DMS114 treated with DMSO at 0.1 percent for 48 hours (cell line): ENCODE measurements around the gene RFK.
"Not testable (repeated sequence)": the region's sequence is repeated elsewhere in the genome, so short reads cannot be mapped to it uniquely, and the experiment has no call there.

Experiments used
- DNase-seq: peaks from one replicate; lab custom pipeline; 2025; ENCODE audit not compliant: unreplicated experiment; lab: John Stamatoyannopoulos, UW

Gene RFK

GRCh38 chr9:76371901-76372300, 22.3 kb downstream of the RFK start:
- DNase-seq, result no peak

DNA sequence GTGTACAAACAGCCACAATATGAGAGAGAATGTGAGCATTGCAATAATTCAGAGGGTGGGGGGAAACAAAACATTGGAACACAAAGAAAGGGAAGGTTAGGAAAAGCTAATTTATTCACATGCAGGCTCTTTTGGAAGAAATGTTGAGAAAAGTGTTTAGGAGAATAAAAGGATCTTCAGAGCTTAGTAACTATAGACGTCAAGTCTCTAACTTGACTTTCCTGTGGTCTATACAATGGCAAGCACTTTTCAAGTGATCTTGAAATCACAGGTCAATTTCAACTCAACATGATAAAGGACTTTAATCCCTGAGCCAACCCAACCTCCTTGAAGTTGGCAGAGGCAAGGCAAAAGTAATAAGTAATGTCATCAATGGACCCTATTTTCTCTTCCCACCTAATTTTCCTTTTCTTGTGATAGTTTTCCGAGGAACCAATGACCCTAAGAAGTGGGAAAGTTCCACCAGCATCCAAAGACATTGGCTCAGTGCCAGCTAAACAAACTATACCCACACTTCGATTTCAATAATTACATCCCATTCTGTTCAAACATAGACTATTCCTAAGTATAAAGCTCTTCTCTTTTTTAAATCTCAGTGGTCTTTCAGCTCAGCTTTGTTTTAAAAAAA, 23.7 kb downstream of the RFK start:
- DNase-seq, result no peak

DNA sequence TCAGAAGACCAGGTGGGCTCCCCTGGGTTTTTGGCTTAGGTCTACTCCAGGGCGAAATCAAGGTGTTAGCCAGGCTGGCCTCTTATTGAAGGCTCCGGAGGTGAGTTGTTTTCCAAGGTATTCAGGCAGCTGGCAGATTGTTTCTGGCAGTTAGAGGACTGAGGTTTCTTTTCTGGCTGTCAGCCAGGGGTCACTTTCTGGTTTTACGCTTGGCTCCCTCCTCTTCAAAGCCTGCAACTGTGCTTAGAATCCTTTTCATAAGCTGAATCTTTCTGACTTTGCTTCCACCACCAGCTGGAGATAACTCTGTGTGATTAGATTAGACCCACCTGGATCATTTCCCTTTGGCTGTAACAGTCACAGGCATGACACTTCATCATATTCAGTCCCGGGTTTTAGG, 24.6 kb downstream of the RFK start:
- no peak for DNase-seq

DNA sequence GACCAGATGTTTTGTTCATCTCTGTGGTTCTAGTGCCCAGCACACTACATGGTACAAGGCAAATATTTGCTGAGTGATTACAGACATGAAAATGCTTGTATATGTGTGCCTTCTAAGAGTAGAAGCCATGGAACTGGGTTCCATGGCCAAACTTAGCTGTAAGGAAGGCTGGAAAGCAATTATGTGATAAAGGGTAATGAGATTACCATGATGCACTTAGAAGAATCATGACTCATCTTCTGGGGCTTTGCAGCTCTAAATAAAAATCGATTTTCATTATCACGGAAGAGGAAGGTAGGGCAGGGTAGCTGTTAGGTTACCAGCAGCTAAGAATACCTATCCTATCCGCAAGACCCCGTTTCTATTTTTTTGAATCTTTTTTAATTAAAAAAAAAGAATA, 28.0 kb downstream of the RFK start:
- no peak for DNase-seq

GRCh38 chr9:76365028-76365427, 29.2 kb downstream of the RFK start:
- DNase-seq, result no peak

DNA sequence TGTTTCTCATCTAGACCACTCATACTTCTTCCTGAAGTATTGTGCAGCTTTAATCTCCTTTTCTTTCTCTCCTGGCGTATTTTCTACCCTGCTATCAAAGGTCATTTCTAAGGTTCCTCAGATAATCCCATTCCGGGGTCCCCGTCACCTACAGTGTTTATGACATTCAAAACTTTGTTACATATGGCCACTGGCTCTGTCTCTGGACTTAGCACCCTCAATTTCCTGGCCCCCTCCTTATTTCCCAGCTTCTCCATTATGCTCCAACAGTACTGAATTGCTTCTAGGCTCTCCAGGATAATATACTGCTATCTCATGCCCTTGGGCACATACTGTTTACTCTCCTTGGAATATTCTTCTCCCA, 31.2 kb downstream of the RFK start:
- DNase-seq, result no peak

GRCh38 chr9:76362332-76363031, 31.7 kb downstream of the RFK start:
- DNase-seq, result not testable (repeated sequence)

DNA sequence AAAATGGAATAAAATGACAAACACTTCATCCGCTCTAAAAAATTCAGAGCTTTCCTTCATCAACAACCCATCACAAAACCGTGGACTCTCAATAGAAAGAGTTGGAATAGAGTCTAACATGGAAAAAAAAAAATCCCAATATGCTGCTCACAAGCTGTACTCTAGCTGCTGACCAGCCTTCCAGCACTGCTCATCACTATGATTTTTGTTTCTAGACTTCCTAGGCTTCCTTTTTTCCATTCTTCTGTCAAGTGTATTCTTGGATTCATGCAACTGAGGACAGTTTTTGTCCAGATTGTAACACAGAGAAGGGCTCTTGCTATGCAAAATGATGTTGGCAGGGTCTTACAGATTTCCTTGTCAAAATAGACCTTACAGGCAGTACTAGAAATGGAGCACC, 34.5 kb downstream of the RFK start:
- no peak for DNase-seq

- no peak for DNase-seq
Observed at GRCh38 chr9:76359365-76359764, 34.9 kb downstream of the RFK start.

DNA sequence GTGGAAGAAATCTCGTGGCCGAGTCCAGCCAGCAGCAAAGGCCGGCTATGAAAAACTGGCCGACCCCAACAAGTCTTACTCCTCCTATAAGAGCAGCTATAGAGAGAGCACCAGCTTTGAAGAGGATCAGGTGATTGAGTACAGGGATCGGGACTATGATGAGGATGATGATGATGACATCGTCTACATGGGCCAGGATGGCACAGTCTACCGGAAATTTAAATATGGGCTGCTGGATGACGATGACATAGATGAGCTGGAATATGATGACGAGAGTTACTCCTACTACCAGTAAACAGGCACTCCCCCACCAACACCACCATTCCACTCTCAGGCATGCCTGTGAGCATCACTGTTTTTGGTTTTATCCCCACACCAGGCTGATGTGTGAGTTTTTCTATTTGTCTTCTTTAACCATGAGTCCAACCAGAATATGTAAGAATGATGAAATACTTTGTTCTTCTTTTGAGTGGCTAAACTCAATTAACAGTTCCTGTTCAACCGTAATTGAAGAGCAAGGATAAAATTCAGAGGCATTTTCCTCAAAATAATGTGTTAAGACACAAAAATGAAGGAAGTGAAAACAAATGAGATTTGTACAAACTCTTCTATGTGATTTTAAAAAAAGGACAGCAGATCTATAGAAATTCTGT, 35.5 kb downstream of the RFK start:
- no peak for DNase-seq

- DNase-seq, result no peak
Observed at GRCh38 chr9:76357555-76357954, 36.7 kb downstream of the RFK start.

- no peak for DNase-seq
Observed at GRCh38 chr9:76355886-76356285, 38.3 kb downstream of the RFK start.

- no peak for DNase-seq
Observed at GRCh38 chr9:76354221-76354620, 40.0 kb downstream of the RFK start.

DNA sequence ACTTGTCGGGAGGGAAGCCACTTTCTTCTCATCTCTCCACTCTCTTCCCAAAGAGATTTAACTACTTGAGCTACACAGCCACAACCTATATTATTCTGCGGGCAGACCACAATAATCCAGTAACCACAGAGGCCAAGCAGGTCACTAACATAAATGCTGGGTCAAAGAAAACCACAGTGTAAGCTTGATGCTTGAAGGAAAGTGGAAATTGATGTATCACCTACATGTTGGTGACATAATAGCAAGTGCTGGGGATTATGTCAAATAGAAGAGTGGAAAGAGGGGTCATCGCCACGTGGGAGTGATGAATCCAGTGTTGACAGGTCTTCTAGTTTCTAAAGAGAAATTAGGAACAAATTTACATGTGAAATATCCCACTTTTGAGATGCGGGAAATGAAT, 40.9 kb downstream of the RFK start:
- no peak for DNase-seq

DNA sequence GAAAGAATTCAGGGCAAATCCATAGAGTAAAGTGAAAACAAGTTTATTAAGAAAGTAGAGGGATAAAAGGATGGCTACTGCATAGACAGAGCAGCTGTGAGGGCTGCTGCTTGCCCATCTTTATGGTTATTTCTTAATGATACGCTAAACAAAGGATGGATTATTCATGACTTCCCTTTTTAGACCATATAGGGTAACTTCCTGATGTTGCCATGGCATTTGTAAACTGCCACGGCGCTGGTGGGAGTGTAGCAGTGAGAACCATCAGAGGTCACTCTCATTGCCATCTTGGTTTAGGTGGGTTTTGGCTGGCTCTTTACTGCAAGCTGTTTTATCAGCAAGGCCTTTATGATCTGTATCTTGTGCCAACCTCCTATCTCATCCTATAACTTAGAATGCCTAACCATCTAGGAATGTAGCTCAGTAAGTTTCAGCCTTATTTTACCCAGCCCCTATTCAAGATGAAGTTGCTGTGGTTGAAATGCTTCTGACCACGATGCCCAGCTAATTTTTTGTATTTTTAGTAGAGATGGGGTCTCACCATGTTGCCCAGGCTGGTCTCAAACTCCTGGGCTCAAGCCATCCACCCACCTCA, 42.1 kb downstream of the RFK start:
- DNase-seq, result no peak

DNA sequence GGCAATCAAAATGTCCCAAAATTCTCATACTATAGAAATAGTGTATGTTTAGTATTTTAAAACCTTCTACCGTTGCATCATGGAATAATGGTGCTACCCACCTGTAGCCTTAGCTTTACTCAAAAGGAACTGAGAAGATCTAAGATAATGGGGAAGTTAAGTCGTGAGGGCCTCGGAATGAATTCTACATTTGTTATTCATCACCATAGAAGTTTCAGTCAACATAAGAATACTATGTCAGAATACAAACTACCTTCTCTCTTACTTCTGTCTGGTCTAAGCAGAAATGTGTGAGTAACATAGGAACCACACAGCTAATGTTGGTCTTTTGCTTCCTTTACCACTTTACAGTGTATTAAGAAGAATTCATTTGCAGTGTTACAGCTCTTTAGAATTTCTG, 43.2 kb downstream of the RFK start:
- DNase-seq, result no peak

DNA sequence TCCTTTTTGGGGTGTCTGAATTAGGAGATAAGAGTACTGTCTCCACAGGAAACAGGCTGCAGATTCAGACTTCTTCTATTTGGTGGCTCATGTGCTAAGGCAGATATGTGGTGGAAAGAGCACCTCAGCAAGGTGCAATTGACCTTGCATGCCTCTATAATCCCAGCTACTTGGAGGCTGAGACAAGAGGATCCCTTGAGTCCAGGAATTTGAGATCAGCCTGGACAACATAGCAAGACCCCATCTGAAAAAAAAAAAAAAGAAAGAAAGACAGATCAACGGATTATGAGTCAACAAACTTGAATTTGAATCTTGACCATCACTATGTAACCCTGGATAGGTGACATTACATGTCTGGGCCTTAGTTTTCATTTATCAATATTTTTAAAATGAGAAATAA, 44.4 kb downstream of the RFK start:
- no peak for DNase-seq

GRCh38 chr9:76342858-76343257, 51.4 kb downstream of the RFK start:
- no peak for DNase-seq

DNA sequence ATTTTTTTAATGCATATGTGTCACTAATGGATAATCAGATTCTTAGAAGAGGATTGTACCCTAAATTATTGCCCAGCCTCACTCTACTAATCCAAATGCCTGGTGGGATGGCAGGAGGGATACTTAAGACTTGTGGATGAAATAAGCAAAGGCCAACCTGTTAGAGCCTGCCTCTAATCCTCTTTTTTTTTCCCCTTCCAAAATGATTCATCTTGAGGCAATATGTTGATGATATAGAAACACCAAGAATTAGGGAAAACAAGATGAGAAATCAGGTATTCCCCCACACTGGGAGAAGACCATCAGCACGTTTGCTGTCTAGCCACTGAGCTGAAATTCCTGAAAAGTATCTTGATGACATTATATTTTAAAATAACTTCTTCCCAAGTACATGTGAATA, 52.0 kb downstream of the RFK start:
- no peak for DNase-seq

DNA sequence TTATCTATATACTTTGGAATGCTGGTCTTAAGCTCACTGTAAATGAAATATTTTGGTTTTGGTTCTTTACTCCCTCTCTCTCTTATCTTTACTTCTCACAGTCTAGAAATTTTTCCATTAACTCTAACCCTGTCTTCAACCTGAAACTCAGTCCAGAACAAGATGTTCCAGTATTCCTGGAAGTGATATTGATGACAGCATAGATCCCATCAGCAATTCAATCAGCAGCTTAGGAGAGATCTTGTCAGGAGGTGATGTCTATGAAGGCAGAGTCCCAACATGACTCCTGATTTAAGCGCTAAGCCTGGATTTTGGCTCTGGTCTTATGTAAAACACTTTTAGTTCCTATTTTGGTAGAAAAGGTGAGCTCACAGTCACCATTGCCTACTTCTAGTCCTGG, 52.6 kb downstream of the RFK start:
- no peak for DNase-seq

- no peak for DNase-seq
Observed at GRCh38 chr9:76338418-76338817, 55.8 kb downstream of the RFK start.

DNA sequence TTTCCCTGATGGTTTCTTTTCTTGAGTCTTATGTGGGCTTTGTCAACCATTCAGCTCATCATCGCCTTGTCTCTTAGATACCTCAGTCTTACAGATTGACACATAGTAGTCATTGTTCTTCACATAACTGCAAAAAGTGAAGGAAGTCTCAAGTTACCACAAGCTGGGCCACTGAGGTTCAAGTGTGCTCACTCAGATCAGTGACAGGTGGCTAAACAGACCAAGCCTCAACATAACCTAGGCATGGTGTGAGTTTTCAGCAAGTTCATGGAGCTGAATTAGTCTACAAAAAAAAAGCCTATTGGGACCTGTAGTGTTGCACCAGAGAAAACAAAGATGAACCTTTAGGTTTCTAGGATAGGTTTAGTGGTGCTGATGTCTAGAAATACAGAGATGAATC, 58.2 kb downstream of the RFK start:
- no peak for DNase-seq
